HepG2 (cell line): ENCODE data around the gene APPBP2. TPM values are rescaled to one million over a fixed set of nuclear protein-coding genes. Genes with fewer than 3 reads are reported as not detected.

ENCODE experiments used
- ATAC-seq: fragments of 200-7000 bp; cut with Tn5 transposase; 3 replicates; pipeline ENCODE4 v1.9.1; 2020; ENCODE audit warnings: mild to moderate bottlenecking, moderate library complexity
- BruUV-seq: library from RNA; stranded (reverse); fragments of 400-500 nt; replicated peaks from 2 replicates; lab custom pipeline; 2021; lab: Mats Ljungman, UMichigan
- CTCF ChIA-PET: fragments of 300-600 bp; formaldehyde crosslinking; extraction: SDS; loops from one replicate; lab custom pipeline; 2021; ENCODE audit warnings: low total read pairs, inconsistent platforms, low intra/inter-chr PET ratio; lab: Yijun Ruan, JAX
- POLR2A ChIA-PET: fragments of 350-600 bp; sonication (Branson Sonifier 250); formaldehyde crosslinking; loops from one replicate; lab custom pipeline; 2020; ENCODE audit warnings: antibody characterized with exemption, inconsistent platforms; lab: Yijun Ruan, JAX
- DNase-seq: peaks from one replicate; pipeline ENCODE4 v3.0.0-alpha.2; 2015; ENCODE audit warnings: low spot score
- FAIRE-seq: peaks from 3 replicates; lab custom pipeline; 2011; peaks lifted over from hg19 to GRCh38; lab: Jason Lieb, UNC
- H2AFZ ChIP-seq: one replicate; pipeline ENCODE4 v1.6.1; 2011; ENCODE audit warnings: low read length, inconsistent platforms
- H3K27ac ChIP-seq: fragments of 300-600 bp; 3 replicates; pipeline ENCODE4 v1.8.0; 2011; ENCODE audit warnings: mixed run types, mild to moderate bottlenecking, mixed read lengths, low read length, inconsistent platforms; ENCODE audit not compliant: insufficient read depth; ENCODE audit errors: extremely low read length
- H3K27me3 ChIP-seq, 2 experiments: fragments of 200-600 bp in 1 of 2; 2 replicates in 1 of 2; 3 replicates in 1 of 2; pipeline versions ENCODE4 v1.6.0 to v1.8.0; 2011; ENCODE audit warnings: low read length in 2 of 2, mild to moderate bottlenecking in 2 of 2, moderate library complexity in 2 of 2, inconsistent platforms in 1 of 2; ENCODE audit not compliant: insufficient read depth in 2 of 2, control insufficient read depth in 1 of 2
- H3K36me3 ChIP-seq, 2 experiments: fragments of 200-600 bp in 1 of 2; replicated peaks in 1 of 2; 2 replicates in 1 of 2; 3 replicates in 1 of 2; pipeline versions ENCODE4 v1.5.1 to v1.8.0; 2011; ENCODE audit warnings: low read length in 2 of 2, inconsistent platforms in 1 of 2; ENCODE audit not compliant: insufficient read depth in 2 of 2, control insufficient read depth in 1 of 2
- H3K4me1 ChIP-seq: 2 replicates; pipeline ENCODE4 v1.5.1; 2012; ENCODE audit warnings: low read length, inconsistent platforms; ENCODE audit not compliant: insufficient read depth
- H3K4me2 ChIP-seq: 2 replicates; pipeline ENCODE4 v1.6.0; 2011; ENCODE audit warnings: low read depth, low read length, inconsistent platforms
- H3K4me3 ChIP-seq, 3 experiments: fragments of 200-600 bp in 1 of 3; sonication (generic), shearing (Covaris generic) in 1 of 3; replicated peaks in 1 of 3; 2 replicates each; pipeline ENCODE4 v1.5.1; 2011 to 2016; ENCODE audit warnings: low read length in 3 of 3, inconsistent platforms in 2 of 3, low read depth in 2 of 3, mild to moderate bottlenecking in 2 of 3, control low read depth in 1 of 3, mixed read lengths in 1 of 3; ENCODE audit not compliant: insufficient read depth in 1 of 3
- H3K79me2 ChIP-seq: one replicate; pipeline ENCODE4 v1.6.1; 2011; ENCODE audit warnings: low read length, inconsistent platforms; ENCODE audit not compliant: insufficient read depth
- H3K9ac ChIP-seq: 2 replicates; pipeline ENCODE4 v1.6.0; 2011; ENCODE audit warnings: mild to moderate bottlenecking, low read depth, low read length, inconsistent platforms; ENCODE audit not compliant: insufficient read depth
- H3K9me3 ChIP-seq: 2 replicates; pipeline ENCODE4 v1.5.1; 2012; ENCODE audit warnings: mild to moderate bottlenecking, low read length
- H4K20me1 ChIP-seq: 2 replicates; pipeline ENCODE4 v1.6.0; 2011; ENCODE audit warnings: inconsistent platforms, mild to moderate bottlenecking, low read length, moderate library complexity; ENCODE audit not compliant: insufficient read depth
- DNMT3B ChIP-seq: conservative IDR thresholded peaks from 2 replicates; pipeline ENCODE4 v1.6.1; 2016; ENCODE audit warnings: missing biosample characterization, control low read depth
- IRX3 ChIP-seq: sonication (generic); formaldehyde crosslinking; IDR thresholded peaks from 2 replicates; pipeline ENCODE4 v1.8.1; 2023; ENCODE audit warnings: mild to moderate bottlenecking, low read depth, missing genetic modification reagents, borderline replicate concordance
- RAD51 ChIP-seq: fragments of 450-650 bp; IDR thresholded peaks from 2 replicates; pipeline ENCODE4 v1.6.1; 2016; ENCODE audit warnings: borderline replicate concordance
- SOX6 ChIP-seq, 2 experiments: fragments of 450-650 bp in 1 of 2; sonication (generic) in 1 of 2; formaldehyde crosslinking in 1 of 2; IDR thresholded peaks; 2 replicates each; pipeline versions ENCODE4 v1.4.0 to v1.6.1; 2017 to 2020; ENCODE audit warnings: antibody characterized with exemption in 1 of 2, mild to moderate bottlenecking in 1 of 2, missing genetic modification reagents in 1 of 2
- SSRP1 ChIP-seq: IDR thresholded peaks from 2 replicates; pipeline ENCODE4 v1.6.1; 2016; ENCODE audit warnings: control low read depth
- ZBTB38 ChIP-seq: sonication (generic); formaldehyde crosslinking; IDR thresholded peaks from 2 replicates; pipeline ENCODE4 v1.5.1; 2020; ENCODE audit warnings: mild to moderate bottlenecking, missing genetic modification reagents
- ZNF101 ChIP-seq: sonication (generic); formaldehyde crosslinking; IDR thresholded peaks from 2 replicates; pipeline ENCODE4 v1.4.0; 2020; ENCODE audit warnings: mild to moderate bottlenecking, low read depth, missing genetic modification reagents, borderline replicate concordance
- ZNF883 ChIP-seq: sonication (generic); formaldehyde crosslinking; IDR thresholded peaks from 2 replicates; pipeline ENCODE4 v1.5.1; 2020; ENCODE audit warnings: mild to moderate bottlenecking, missing genetic modification reagents; ENCODE audit errors: not compliant biosample characterization
- WGBS: methylation state at CpG from one replicate; pipeline ENCODE4 v1.1.6; 2017; ENCODE audit warnings: low lambda C conversion rate; 5-methylcytosine and 5-hydroxymethylcytosine counted together
- in situ Hi-C: cut with HindIII; loops from 2 replicates; pipeline ENCODE4 v1.10.0; 2017; ENCODE audit warnings: low pct_unique_long_range_greater_than_20kb; ENCODE audit not compliant: extremely low pct_ligation_motif_present
- intact Hi-C: fragments of 100-400 bp; cut with micrococcal nuclease; formaldehyde crosslinking; loops from one replicate; pipeline ENCODE4 v1.10.0; 2022; ENCODE audit not compliant: unreplicated experiment
- polyA plus RNA-seq, 8 experiments: library from polyadenylated mRNA; depleted of rRNA in 3 of 8; stranded (reverse) in 7 of 8; unstranded in 1 of 8; fragments of >200 nt; fragmentation: Illumina TruSeq in 4 of 8; extraction: Trizol in 4 of 8; gene quantifications; 2 replicates each; pipeline versions ENCODE4 v1.2.1 to v1.2.3, GENCODE V29; 2011 to 2016; ENCODE audit warnings: low read depth in 4 of 8, missing spikeins in 1 of 8, mixed read lengths in 1 of 8; ENCODE audit not compliant: insufficient read depth in 1 of 8
- total RNA-seq, 5 experiments: library from RNA; depleted of rRNA; stranded (reverse); fragments of >200 nt; fragmentation: Illumina TruSeq; extraction: Trizol; gene quantifications; 2 replicates each; pipeline ENCODE4 v1.2.3, GENCODE V29; 2016; ENCODE audit warnings: low read depth in 1 of 5
- TF ChIP-seq, protein P1 (sequence below): sonication (generic); formaldehyde crosslinking; IDR thresholded peaks from 2 replicates; pipeline ENCODE4 v1.4.0; 2020; ENCODE audit warnings: missing genetic modification reagents
- TF ChIP-seq, protein P2 (sequence below): fragments of 450-650 bp; IDR thresholded peaks from 2 replicates; pipeline ENCODE4 v1.6.1; 2017
- TF ChIP-seq, protein P3 (sequence below): sonication (generic); formaldehyde crosslinking; IDR thresholded peaks from 2 replicates; pipeline ENCODE4 v1.9.0; 2021; ENCODE audit warnings: missing genetic modification reagents, borderline replicate concordance
- TF ChIP-seq, protein P4 (sequence below): sonication (generic); formaldehyde crosslinking; IDR thresholded peaks from 2 replicates; pipeline ENCODE4 v1.4.0; 2020; ENCODE audit warnings: missing genetic modification reagents

The APPBP2 gene
- total and polyA plus RNA-seq, 2 of the 13 experiments (the other 11 are each of a cell fraction or from before 2014, with no cell fraction given) = 17.5 to 45.8 TPM

DNA sequence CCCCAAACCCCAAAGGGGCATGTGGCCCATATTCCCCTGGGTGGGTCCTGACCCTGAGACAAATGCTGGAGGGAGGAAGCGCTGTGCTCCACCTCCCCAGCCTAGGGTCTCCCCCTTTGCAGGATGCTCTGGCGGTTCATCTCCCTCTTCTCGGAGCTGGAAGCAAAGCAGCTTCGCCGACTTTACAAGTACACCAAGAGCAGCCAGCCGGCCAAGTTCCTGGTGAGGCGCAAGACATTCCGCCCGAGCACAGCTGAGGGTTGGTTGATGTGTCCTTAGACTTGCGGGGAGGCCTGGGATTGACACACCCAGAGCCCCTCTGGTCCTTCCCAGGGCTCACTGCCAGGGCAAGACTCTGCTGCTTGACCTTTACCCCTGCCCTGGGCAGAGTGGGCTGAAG is 99.4 kb downstream of the APPBP2 start (continued):
- TF ChIP-seq, protein P1, sequence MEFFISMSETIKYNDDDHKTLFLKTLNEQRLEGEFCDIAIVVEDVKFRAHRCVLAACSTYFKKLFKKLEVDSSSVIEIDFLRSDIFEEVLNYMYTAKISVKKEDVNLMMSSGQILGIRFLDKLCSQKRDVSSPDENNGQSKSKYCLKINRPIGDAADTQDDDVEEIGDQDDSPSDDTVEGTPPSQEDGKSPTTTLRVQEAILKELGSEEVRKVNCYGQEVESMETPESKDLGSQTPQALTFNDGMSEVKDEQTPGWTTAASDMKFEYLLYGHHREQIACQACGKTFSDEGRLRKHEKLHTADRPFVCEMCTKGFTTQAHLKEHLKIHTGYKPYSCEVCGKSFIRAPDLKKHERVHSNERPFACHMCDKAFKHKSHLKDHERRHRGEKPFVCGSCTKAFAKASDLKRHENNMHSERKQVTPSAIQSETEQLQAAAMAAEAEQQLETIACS (CRISPR knock-in tag) = no peak
- TF ChIP-seq, protein P2, sequence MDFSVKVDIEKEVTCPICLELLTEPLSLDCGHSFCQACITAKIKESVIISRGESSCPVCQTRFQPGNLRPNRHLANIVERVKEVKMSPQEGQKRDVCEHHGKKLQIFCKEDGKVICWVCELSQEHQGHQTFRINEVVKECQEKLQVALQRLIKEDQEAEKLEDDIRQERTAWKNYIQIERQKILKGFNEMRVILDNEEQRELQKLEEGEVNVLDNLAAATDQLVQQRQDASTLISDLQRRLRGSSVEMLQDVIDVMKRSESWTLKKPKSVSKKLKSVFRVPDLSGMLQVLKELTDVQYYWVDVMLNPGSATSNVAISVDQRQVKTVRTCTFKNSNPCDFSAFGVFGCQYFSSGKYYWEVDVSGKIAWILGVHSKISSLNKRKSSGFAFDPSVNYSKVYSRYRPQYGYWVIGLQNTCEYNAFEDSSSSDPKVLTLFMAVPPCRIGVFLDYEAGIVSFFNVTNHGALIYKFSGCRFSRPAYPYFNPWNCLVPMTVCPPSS = no peak
- TF ChIP-seq DNMT3B (CRISPR knock-in tag) = no peak
- TF ChIP-seq SOX6 (IDR thresholded peaks at IDR 0.05) = no peak
- TF ChIP-seq SOX6 (CRISPR knock-in tag; IDR thresholded peaks at IDR 0.05) = no peak
- TF ChIP-seq, protein P3, sequence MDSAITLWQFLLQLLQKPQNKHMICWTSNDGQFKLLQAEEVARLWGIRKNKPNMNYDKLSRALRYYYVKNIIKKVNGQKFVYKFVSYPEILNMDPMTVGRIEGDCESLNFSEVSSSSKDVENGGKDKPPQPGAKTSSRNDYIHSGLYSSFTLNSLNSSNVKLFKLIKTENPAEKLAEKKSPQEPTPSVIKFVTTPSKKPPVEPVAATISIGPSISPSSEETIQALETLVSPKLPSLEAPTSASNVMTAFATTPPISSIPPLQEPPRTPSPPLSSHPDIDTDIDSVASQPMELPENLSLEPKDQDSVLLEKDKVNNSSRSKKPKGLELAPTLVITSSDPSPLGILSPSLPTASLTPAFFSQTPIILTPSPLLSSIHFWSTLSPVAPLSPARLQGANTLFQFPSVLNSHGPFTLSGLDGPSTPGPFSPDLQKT = no peak
- TF ChIP-seq ZNF883 (CRISPR knock-in tag) = no peak
- no peak for TF ChIP-seq IRX3 (CRISPR knock-in tag)

DNA sequence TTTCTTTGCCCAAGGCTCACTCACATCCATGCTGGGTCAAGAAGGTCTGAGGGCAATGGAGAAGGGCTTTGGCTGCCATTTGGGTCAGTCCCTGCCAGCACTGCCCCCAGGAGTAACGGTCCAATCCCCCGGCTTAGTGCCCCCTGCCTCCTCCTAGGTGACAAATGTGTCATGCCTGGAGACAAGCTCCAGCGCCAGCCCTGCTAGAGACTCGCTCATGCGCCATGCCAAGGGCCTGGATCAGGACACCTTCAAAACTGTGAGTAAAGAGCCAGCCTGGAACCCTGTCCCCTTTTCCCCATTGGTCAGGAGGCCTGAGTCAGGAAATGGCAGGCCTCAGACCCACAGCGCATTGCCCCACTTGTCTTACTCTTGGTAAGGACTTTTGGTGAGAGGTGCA is 100.4 kb downstream of the APPBP2 start:
- DNase-seq (no peak), FAIRE-seq (no peak), ATAC-seq (no peak)
- Histone ChIP-seq H3K27me3 (peaks cover 7 to 20% of the 10 kb centered on the region in 2 experiments), H3K4me3 (no peak overlapping the region), H3K4me1 (peaks cover 12% of the 10 kb centered on the region; the same call in 1 of the 2 replicates), H3K79me2 (no peaks in the 10 kb centered on the region), H3K36me3 (no peaks in the 10 kb centered on the region), H3K4me2 (no peak overlapping the region), H3K9ac (no peak overlapping the region), H3K27ac (no peak overlapping the region), H4K20me1 (no peaks in the 10 kb centered on the region), H3K9me3 (no peaks in the 10 kb centered on the region), H2AFZ (no peak overlapping the region)
- ChIA-PET CTCF (no interaction called here), POLR2A (no interaction called here)
- TF ChIP-seq RAD51 = no peak
- TF ChIP-seq ZBTB38 (CRISPR knock-in tag) = no peak
- TF ChIP-seq, protein P4, sequence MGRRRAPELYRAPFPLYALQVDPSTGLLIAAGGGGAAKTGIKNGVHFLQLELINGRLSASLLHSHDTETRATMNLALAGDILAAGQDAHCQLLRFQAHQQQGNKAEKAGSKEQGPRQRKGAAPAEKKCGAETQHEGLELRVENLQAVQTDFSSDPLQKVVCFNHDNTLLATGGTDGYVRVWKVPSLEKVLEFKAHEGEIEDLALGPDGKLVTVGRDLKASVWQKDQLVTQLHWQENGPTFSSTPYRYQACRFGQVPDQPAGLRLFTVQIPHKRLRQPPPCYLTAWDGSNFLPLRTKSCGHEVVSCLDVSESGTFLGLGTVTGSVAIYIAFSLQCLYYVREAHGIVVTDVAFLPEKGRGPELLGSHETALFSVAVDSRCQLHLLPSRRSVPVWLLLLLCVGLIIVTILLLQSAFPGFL (CRISPR knock-in tag) = no peak
- no peak for TF ChIP-seq ZNF101 (CRISPR knock-in tag)
- no peak for TF ChIP-seq SSRP1
- intact Hi-C loops (no loop called here), in situ Hi-C loops (no loop called here)
- no TSS peak for BruUV-seq
- whole genome bisulfite sequencing = 66% methylated on average over 4 of the region's 6 CpGs
